Astrocyte of the spinal cord (primary cell): ENCODE measurements around the gene VWF.

Source experiments
- DNase-seq: peaks from one replicate; pipeline ENCODE4 v3.0.0; 2011; ENCODE audit warnings: low read depth, low spot score
- H3K4me3 ChIP-seq: 2 replicates; pipeline ENCODE4 v1.5.1; 2011; ENCODE audit warnings: low read depth, mild to moderate bottlenecking, low read length, moderate library complexity
- CTCF ChIP-seq: IDR thresholded peaks from 2 replicates; pipeline ENCODE4 v1.5.1; 2012; ENCODE audit warnings: low read depth, mild to moderate bottlenecking, low read length, inconsistent platforms
- in situ Hi-C: cut with HindIII; loops from 2 replicates; pipeline ENCODE4 v1.10.0; 2017; ENCODE audit warnings: low sequenced_read_pairs

Gene VWF

DNA sequence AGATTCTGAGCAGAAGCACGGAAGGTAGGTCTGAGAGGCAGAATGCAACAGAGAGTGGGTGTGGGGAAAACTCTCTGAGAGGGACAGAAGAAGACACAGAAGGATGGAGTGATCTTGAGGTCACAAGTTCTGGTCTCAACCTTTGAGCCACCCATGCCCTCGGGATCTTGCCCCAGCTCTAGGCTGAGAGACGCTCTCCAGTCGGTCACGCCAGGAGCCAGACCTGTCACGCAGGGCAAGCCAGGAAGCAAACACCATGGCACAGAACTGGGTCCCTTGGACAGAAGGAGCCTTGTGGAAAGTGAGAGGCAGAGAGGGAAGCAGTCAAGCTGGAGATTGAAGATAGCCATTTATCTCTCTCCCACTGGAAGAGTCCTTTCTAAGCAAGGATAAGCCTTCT, 79.0 kb downstream of the VWF start:
- no peak for TF ChIP-seq CTCF
- no peak overlapping the region for H3K4me3 ChIP-seq
- DNase-seq = no peak
- in situ Hi-C loops = no loop called here

- in situ Hi-C loops = no loop called here
- no peak overlapping the region for H3K4me3 ChIP-seq
- no peak for TF ChIP-seq CTCF
- no peak for DNase-seq
Measured at GRCh38 chr12:6044082-6044481, 80.4 kb downstream of the VWF start.

GRCh38 chr12:6042446-6042845, 82.0 kb downstream of the VWF start:
- no peak for TF ChIP-seq CTCF
- H3K4me3 ChIP-seq = no peak overlapping the region
- DNase-seq = no peak
- in situ Hi-C loops = no loop called here

GRCh38 chr12:6041891-6042290, 82.6 kb downstream of the VWF start:
- no peak for TF ChIP-seq CTCF
- no peak for DNase-seq
- in situ Hi-C loops = no loop called here
- H3K4me3 ChIP-seq = no peak overlapping the region

GRCh38 chr12:6040815-6041214, 83.7 kb downstream of the VWF start:
- no peak overlapping the region for H3K4me3 ChIP-seq
- in situ Hi-C loops = no loop called here
- no peak for TF ChIP-seq CTCF
- DNase-seq = no peak

DNA sequence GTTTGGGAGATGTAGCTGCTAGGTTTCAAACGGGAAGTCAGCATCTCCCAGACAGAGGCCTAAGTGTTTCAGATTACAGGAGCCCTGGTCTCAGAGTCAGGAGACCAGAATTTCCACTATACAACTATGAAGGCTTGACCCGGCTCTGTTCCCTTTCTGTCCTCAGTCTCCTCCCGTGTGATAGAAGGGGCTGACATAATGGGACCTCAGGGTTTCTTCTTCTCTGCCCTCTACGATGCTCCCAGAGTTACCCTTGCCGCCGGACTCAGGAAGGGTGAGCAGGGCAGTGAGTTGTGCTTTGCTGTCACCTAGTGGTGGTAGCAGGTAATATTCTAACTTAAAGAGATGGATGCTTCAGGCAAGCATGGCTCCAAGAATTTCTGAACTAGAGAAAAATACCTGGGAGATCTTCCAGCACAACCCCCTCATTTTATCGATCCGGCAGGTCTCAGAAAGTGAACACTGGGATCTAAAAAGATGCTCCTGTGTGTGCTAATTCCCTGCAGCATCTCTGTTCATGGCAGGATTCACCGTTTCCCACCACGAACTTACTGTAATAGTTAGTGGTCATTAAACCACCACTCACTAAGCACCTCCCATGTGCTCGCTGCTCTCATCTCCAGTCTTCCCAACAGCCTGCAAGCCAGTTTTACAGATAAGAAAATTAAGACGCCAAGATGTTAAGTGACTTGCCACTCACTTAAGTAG, 84.4 kb downstream of the VWF start:
- no peak overlapping the region for H3K4me3 ChIP-seq
- peak; percentile 72 for DNase-seq
- in situ Hi-C loops = no loop called here
- peak; percentile 85 for TF ChIP-seq CTCF

- TF ChIP-seq CTCF = peak; percentile 85
- no peak overlapping the region for H3K4me3 ChIP-seq
- peak; percentile 76 for DNase-seq
- in situ Hi-C loops = no loop called here
Measured at GRCh38 chr12:6038160-6038559, 86.3 kb downstream of the VWF start.
